ENCODE results near the gene SLC66A3. TPM values are rescaled to one million over a fixed set of nuclear protein-coding genes. Genes with fewer than 3 reads are reported as not detected.

Gene SLC66A3
- total and polyA plus RNA-seq, 8 donors: 20.8 to 30.4 (median 27.5) TPM

GRCh38 chr2:11123856-11124759 is 31.2 kb upstream of the SLC66A3 start:
- peaks cover 0 to 9% of the 10 kb centered on the region in 2 donors for H3K27me3 ChIP-seq
- peak; percentile 68 to 74 for TF ChIP-seq CTCF (IDR thresholded peaks at IDR 0.05)
- ATAC-seq (peak; percentile 87), DNase-seq (peak in 3 of 4 donors; percentile 58 to 85 (median 58))
- no peaks in the 10 kb centered on the region for H3K36me3 ChIP-seq
- H3K27ac ChIP-seq: no peak overlapping the region
- H3K4me1 ChIP-seq: peaks cover 0 to 8% of the 10 kb centered on the region in 2 donors
- H3K9me3 ChIP-seq: no peaks in the 10 kb centered on the region
- no peak overlapping the region for H3K4me3 ChIP-seq
- intact Hi-C loops (cut with DNase I): loop anchor here in 1 of 2 donors (5.0 kb wide), 1 partner anchor 292 kb away; no protein-coding TSS in a partner anchor

- no peak for DNase-seq
- Histone ChIP-seq H3K36me3 (no peaks in the 10 kb centered on the region), H3K4me1 (peaks cover 0 to 13% of the 10 kb centered on the region in 2 donors), H3K27me3 (peaks cover 0 to 10% of the 10 kb centered on the region in 2 donors), H3K9me3 (no peaks in the 10 kb centered on the region), H3K4me3 (no peak overlapping the region), H3K27ac (no peak overlapping the region)
- no peak for TF ChIP-seq CTCF (IDR thresholded peaks at IDR 0.05)
- intact Hi-C loops (cut with DNase I): loop anchor here in 1 of 2 donors (5.0 kb wide), 1 partner anchor 292 kb away; no protein-coding TSS in a partner anchor
- ATAC-seq: no peak
Observed at GRCh38 chr2:11124760-11125068, 30.6 kb upstream of the SLC66A3 start.

GRCh38 chr2:11127761-11128160 is 27.5 kb upstream of the SLC66A3 start:
- Histone ChIP-seq H3K27ac (no peak overlapping the region), H3K4me1 (peaks cover 0 to 33% of the 10 kb centered on the region in 2 donors), H3K4me3 (no peak overlapping the region), H3K27me3 (peaks cover 0 to 27% of the 10 kb centered on the region in 2 donors), H3K9me3 (no peaks in the 10 kb centered on the region), H3K36me3 (no peaks in the 10 kb centered on the region)
- ATAC-seq (no peak), DNase-seq (no peak)
- intact Hi-C loops (cut with DNase I): no loop called here
- TF ChIP-seq CTCF (IDR thresholded peaks at IDR 0.05): no peak

- TF ChIP-seq CTCF (IDR thresholded peaks at IDR 0.05): no peak
- ATAC-seq: no peak
- Histone ChIP-seq H3K27ac (peak overlapping the region in 1 of 2 donors; percentile 9), H3K4me3 (no peak overlapping the region), H3K9me3 (no peaks in the 10 kb centered on the region), H3K36me3 (no peaks in the 10 kb centered on the region), H3K4me1 (peaks cover 4 to 38% of the 10 kb centered on the region in 2 donors), H3K27me3 (peaks cover 0 to 30% of the 10 kb centered on the region in 2 donors)
- DNase-seq: peak in 1 of 4 donors; percentile 20
- intact Hi-C loops (cut with DNase I): no loop called here
Observed at GRCh38 chr2:11128243-11128951, 26.9 kb upstream of the SLC66A3 start.
